ENCODE data around the gene VWA3A. TPM values are rescaled to one million over a fixed set of nuclear protein-coding genes. Genes with fewer than 3 reads are reported as not detected.

VWA3A gene
- total RNA-seq, 1 donor from 2014 or later: not detected

DNA sequence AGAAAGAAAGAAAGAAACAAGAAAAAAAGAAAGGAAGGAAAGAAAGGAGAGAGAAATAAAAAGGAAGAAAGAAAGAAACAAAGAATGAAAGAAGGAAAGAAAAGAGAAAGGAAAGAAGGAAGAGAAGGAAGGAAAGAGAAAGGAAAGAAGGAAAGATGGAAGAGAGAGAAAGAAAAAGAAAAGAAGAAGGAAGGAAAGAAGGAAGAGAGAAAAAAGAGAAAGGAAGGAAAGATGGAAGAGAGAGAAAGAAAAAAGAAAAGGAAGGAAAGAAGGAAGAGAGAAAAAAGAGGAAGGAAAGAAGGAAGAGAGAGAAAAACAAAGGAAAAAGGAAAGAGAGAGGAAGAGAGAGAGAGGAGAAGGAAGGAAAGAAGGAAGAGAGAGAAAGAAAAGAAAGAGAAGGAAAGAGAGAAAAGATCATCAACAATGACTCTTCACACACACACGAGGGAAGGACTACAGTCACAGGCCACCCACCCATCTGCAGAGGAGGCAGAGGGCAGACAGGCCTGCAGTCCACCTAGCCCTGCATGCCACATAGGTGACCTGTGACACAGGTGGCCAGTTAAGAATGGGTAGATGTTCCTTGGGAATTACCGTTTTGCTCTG, 23.9 kb downstream of the VWA3A start:
- no peaks in the 10 kb centered on the region for H3K79me2 ChIP-seq (ENCODE audit: insufficient read depth, low read length)
- H3K4me1 Mint-ChIP-seq (ENCODE audit: low read depth, unreplicated experiment): no peaks in the 10 kb centered on the region
- no peaks in the 10 kb centered on the region for H3K36me3 ChIP-seq (ENCODE audit: insufficient read depth, low read length)
- peaks cover 24% of the 10 kb centered on the region for H3K27me3 Mint-ChIP-seq (ENCODE audit: low read depth, unreplicated experiment)
- H3K36me3 Mint-ChIP-seq (ENCODE audit: low read depth, unreplicated experiment): no peaks in the 10 kb centered on the region
- FAIRE-seq (no peak), DNase-seq (ENCODE audit: low read depth) (no peak)
- H3K27me3 ChIP-seq (ENCODE audit: insufficient read depth, low read length): no peaks in the 10 kb centered on the region
- no peak overlapping the region for H3K4me3 ChIP-seq (ENCODE audit: insufficient read depth, low read depth, low read length)
- no peaks in the 10 kb centered on the region for H3K9me3 Mint-ChIP-seq (ENCODE audit: unreplicated experiment)
- no peak overlapping the region for H3K4me3 Mint-ChIP-seq (ENCODE audit: unreplicated experiment)
- no peak overlapping the region for H3K27ac ChIP-seq (ENCODE audit: low read depth, low read length)
- no peak overlapping the region for H3K27ac Mint-ChIP-seq (ENCODE audit: unreplicated experiment)
- TF ChIP-seq, protein P1, sequence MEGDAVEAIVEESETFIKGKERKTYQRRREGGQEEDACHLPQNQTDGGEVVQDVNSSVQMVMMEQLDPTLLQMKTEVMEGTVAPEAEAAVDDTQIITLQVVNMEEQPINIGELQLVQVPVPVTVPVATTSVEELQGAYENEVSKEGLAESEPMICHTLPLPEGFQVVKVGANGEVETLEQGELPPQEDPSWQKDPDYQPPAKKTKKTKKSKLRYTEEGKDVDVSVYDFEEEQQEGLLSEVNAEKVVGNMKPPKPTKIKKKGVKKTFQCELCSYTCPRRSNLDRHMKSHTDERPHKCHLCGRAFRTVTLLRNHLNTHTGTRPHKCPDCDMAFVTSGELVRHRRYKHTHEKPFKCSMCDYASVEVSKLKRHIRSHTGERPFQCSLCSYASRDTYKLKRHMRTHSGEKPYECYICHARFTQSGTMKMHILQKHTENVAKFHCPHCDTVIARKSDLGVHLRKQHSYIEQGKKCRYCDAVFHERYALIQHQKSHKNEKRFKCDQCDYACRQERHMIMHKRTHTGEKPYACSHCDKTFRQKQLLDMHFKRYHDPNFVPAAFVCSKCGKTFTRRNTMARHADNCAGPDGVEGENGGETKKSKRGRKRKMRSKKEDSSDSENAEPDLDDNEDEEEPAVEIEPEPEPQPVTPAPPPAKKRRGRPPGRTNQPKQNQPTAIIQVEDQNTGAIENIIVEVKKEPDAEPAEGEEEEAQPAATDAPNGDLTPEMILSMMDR (IDR thresholded peaks at IDR 0.05; ENCODE audit: insufficient read depth, low read depth, low read length): no peak
- TF ChIP-seq EZH2 (IDR thresholded peaks at IDR 0.05; ENCODE audit: insufficient read depth, low read length): no peak
- H2AFZ ChIP-seq (ENCODE audit: low read depth, low read length): no peak overlapping the region
- H3K4me1 ChIP-seq (ENCODE audit: insufficient read depth, low read length): no peaks in the 10 kb centered on the region
- H4K20me1 ChIP-seq (ENCODE audit: insufficient read depth, low read length): no peaks in the 10 kb centered on the region
- no peak overlapping the region for H3K9ac ChIP-seq (ENCODE audit: low read length)
- H3K9me3 ChIP-seq (ENCODE audit: insufficient read depth, low read depth, low read length): no peaks in the 10 kb centered on the region
- no peak overlapping the region for H3K4me2 ChIP-seq (ENCODE audit: low read length)

DNA sequence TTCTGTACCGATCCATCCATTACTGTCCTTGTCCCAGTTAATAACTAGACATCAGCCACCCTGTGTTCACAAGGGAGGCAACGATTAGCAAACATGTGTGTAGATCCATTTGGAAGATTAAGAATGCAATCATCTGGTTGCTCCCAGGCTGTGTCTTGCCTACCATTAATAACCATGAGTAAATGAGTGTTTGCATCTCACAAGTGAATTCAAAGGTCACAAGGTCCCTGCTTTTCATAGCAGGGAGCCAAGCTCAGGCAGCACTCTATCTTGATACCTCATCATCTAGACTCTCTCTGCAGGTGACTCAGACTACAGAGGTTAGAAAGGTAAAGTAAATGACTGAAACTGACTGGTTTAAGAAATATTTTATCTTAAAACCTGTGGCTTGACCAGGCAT, 25.3 kb downstream of the VWA3A start:
- no peak for DNase-seq (ENCODE audit: low read depth)
- H3K36me3 Mint-ChIP-seq (ENCODE audit: low read depth, unreplicated experiment): no peaks in the 10 kb centered on the region
- no peak overlapping the region for H2AFZ ChIP-seq (ENCODE audit: low read depth, low read length)
- peaks cover 21% of the 10 kb centered on the region for H3K27me3 Mint-ChIP-seq (ENCODE audit: low read depth, unreplicated experiment)
- no peak for FAIRE-seq
- no peaks in the 10 kb centered on the region for H4K20me1 ChIP-seq (ENCODE audit: insufficient read depth, low read length)
- H3K27ac ChIP-seq (ENCODE audit: low read depth, low read length): no peak overlapping the region
- H3K79me2 ChIP-seq (ENCODE audit: insufficient read depth, low read length): no peaks in the 10 kb centered on the region
- no peak overlapping the region for H3K4me3 ChIP-seq (ENCODE audit: insufficient read depth, low read depth, low read length)
- no peak overlapping the region for H3K27ac Mint-ChIP-seq (ENCODE audit: unreplicated experiment)
- no peak overlapping the region for H3K4me2 ChIP-seq (ENCODE audit: low read length)
- TF ChIP-seq EZH2 (IDR thresholded peaks at IDR 0.05; ENCODE audit: insufficient read depth, low read length): no peak
- TF ChIP-seq, protein P1 (IDR thresholded peaks at IDR 0.05; ENCODE audit: insufficient read depth, low read depth, low read length): no peak
- H3K9me3 ChIP-seq (ENCODE audit: insufficient read depth, low read depth, low read length): no peaks in the 10 kb centered on the region
- peaks cover 2% of the 10 kb centered on the region for H3K9me3 Mint-ChIP-seq (ENCODE audit: unreplicated experiment)
- no peak overlapping the region for H3K9ac ChIP-seq (ENCODE audit: low read length)
- no peaks in the 10 kb centered on the region for H3K27me3 ChIP-seq (ENCODE audit: insufficient read depth, low read length)
- no peaks in the 10 kb centered on the region for H3K4me1 ChIP-seq (ENCODE audit: insufficient read depth, low read length)
- H3K36me3 ChIP-seq (ENCODE audit: insufficient read depth, low read length): no peaks in the 10 kb centered on the region
- H3K4me1 Mint-ChIP-seq (ENCODE audit: low read depth, unreplicated experiment): no peaks in the 10 kb centered on the region
- no peak overlapping the region for H3K4me3 Mint-ChIP-seq (ENCODE audit: unreplicated experiment)

DNA sequence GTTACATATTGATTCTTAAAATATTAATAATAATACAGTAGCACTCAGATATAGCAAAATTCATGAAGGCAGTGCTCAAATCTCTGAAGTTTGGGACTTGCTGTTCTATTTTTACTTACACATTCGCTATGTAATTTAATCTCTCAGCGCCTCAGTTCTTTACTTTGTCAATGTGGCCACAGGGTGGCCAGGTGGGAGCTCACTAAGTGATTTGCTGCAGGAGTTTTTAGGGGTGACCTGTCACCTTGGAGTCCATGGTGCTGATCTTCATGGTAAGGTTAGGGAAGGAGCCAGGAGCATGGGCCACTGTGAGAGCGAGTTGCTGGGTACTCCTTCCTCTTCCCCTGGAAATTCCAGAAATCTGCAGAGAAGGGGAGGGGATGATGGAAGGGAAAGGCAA, 28.1 kb downstream of the VWA3A start:
- H3K4me3 ChIP-seq (ENCODE audit: insufficient read depth, low read depth, low read length): no peak overlapping the region
- H3K79me2 ChIP-seq (ENCODE audit: insufficient read depth, low read length): no peaks in the 10 kb centered on the region
- Mint-ChIP-seq H3K27me3 (ENCODE audit: low read depth, unreplicated experiment) (peaks cover 21% of the 10 kb centered on the region), H3K4me3 (ENCODE audit: unreplicated experiment) (no peak overlapping the region), H3K9me3 (ENCODE audit: unreplicated experiment) (peaks cover 2% of the 10 kb centered on the region), H3K36me3 (ENCODE audit: low read depth, unreplicated experiment) (no peaks in the 10 kb centered on the region), H3K27ac (ENCODE audit: unreplicated experiment) (no peak overlapping the region), H3K4me1 (ENCODE audit: low read depth, unreplicated experiment) (no peaks in the 10 kb centered on the region)
- H3K9ac ChIP-seq (ENCODE audit: low read length): no peak overlapping the region
- H3K27ac ChIP-seq (ENCODE audit: low read depth, low read length): no peak overlapping the region
- H4K20me1 ChIP-seq (ENCODE audit: insufficient read depth, low read length): no peaks in the 10 kb centered on the region
- DNase-seq (ENCODE audit: low read depth): no peak
- TF ChIP-seq EZH2 (IDR thresholded peaks at IDR 0.05; ENCODE audit: insufficient read depth, low read length): no peak
- TF ChIP-seq, protein P1 (IDR thresholded peaks at IDR 0.05; ENCODE audit: insufficient read depth, low read depth, low read length): no peak
- no peaks in the 10 kb centered on the region for H3K27me3 ChIP-seq (ENCODE audit: insufficient read depth, low read length)
- no peaks in the 10 kb centered on the region for H3K36me3 ChIP-seq (ENCODE audit: insufficient read depth, low read length)
- H2AFZ ChIP-seq (ENCODE audit: low read depth, low read length): no peak overlapping the region
- no peaks in the 10 kb centered on the region for H3K9me3 ChIP-seq (ENCODE audit: insufficient read depth, low read depth, low read length)
- no peaks in the 10 kb centered on the region for H3K4me1 ChIP-seq (ENCODE audit: insufficient read depth, low read length)
- no peak overlapping the region for H3K4me2 ChIP-seq (ENCODE audit: low read length)
- no peak for FAIRE-seq
